ENCODE measurements around the gene ACSL4.
"Not testable (repeated sequence)": the region's sequence is repeated elsewhere in the genome, so short reads cannot be mapped to it uniquely, and the experiment has no call there.

The ACSL4 gene

DNA sequence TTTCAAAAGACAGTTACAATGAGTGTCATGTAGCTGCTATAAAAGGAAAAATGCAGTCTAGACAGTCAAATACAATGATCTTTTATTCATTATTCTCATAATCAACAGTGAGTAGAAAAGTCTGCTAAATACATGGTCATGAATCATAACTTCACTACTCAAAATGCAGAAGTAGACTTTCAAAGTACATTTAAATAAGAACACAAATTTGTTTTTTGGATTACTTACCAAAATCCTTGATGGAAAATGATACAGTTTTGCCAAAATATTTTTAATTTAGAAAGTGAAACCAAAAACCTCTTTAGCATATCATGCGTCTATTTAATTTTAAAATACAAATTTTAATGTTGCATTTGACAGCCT, 4.9 kb downstream of the ACSL4 start:
- DNase-seq = no peak

- not testable (repeated sequence) for DNase-seq
Measured at GRCh38 chrX:109724971-109725370, 8.1 kb downstream of the ACSL4 start.

DNA sequence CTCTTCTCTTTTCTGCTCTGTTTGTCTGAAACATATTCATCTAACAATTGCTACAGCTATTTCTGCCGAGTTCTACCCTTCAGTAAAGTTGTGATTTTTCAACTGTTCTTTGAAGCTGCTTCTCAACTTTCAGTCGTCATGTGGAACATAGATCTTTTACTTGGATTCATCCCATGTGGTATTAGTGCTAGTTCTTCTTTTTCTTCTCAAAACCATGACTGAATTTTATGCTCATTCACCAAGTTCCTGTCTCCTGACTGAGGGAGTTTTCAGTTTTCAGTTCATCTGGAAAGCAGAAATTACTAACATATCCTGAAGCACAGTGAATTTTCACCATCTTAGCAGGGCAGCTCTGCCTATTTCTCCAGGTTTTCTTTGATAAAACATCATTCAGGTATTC, 12.1 kb downstream of the ACSL4 start:
- DNase-seq = no peak

- no peak for DNase-seq
Measured at GRCh38 chrX:109719264-109719663, 13.8 kb downstream of the ACSL4 start.

- no peak for DNase-seq
Measured at GRCh38 chrX:109716431-109717028, 16.5 kb downstream of the ACSL4 start.

GRCh38 chrX:109714340-109714958, 18.6 kb downstream of the ACSL4 start:
- DNase-seq = no peak

- DNase-seq = no peak
Measured at GRCh38 chrX:109710181-109710580, 22.9 kb downstream of the ACSL4 start.

- DNase-seq = no peak
Measured at GRCh38 chrX:109709129-109709631, 23.9 kb downstream of the ACSL4 start.

GRCh38 chrX:109707720-109708119, 25.3 kb downstream of the ACSL4 start:
- DNase-seq = no peak

DNA sequence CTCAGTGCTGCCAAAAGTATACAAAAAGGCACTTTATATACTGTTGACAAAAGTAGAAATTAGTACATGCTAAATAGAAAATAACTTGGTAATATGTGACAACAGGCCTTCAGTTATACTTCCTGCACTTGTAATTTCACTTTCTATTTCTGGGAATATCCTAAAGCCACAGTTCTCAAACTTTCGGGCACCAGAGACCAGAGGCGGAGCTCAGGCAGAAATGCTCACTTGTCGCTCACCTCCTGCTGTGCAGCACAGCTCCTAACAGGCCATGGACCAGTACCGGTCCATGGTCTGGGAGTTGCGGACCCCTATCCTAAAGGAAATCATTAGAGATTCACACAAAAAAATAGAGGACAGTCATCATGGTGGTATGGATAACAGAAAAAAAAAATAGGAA, 25.7 kb downstream of the ACSL4 start:
- no peak for DNase-seq

DNA sequence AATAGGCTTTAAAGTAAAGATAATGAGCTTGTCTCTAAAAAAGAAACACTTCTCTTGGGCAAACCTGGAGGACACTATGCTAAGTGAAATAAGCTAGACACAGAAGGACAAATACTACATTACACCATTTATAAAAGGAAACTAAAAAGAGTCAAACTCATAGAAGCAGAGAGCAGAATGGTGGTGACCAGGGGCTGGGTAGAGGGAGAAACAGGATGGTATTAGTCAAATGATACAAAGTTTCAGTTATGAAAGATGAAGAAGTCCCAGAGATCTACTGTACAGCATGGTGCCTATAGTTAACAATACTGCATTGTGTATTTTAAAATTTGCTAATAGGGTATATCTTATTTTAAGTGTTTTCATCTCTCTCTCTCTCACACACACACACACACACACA, 28.5 kb downstream of the ACSL4 start:
- DNase-seq = no peak

GRCh38 chrX:109697855-109698254, 35.2 kb downstream of the ACSL4 start:
- DNase-seq = no peak

DNA sequence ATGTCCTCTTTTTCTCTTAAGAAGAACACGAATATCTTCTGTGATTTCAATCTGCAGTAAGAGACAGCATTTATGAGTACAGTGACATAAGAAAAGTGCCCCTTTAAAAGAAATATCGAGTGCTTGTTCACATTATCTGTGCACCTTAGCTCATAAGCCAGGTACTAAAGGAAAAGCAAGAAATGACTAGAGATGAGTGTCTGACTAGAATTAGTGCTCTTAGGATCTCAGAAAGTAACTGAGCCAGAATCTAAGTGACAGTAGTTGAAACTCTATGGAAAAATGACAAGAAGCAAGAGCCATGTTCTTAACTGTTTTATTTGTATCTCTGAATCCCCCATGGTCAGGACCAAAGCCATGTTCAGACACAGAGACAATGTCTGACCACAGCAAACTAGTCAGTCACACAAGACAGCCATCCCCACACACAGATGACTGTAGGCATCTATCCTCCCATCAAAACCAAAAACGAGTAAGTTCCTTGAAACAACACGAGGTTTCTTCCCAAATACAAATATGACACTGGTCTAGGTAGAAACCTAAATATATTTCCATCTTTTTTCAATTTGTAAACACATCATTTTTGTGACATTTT, 36.8 kb downstream of the ACSL4 start:
- no peak for DNase-seq

GRCh38 chrX:109695637-109696036, 37.4 kb downstream of the ACSL4 start:
- no peak for DNase-seq

DNA sequence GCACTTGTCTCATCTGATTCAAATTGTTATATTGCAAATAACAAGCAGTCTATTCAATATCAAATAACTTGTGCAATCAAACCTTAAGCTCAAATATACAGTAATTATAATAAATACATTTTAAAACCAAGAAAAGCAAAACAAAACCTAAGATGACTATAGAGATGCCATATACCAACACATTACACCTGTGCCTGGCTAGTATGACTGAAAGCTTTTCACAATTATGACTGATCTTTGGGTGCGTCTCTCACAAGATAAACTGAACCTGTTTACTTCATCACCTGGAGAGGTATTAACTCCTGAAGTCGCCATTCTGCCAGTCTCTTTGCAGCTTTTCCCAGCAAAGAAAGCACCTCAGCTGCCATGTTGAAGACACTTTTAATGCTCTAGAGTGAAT, 41.3 kb downstream of the ACSL4 start:
- DNase-seq = no peak

- DNase-seq = no peak
Measured at GRCh38 chrX:109691277-109691676, 41.8 kb downstream of the ACSL4 start.

GRCh38 chrX:109687903-109688302, 45.2 kb downstream of the ACSL4 start:
- DNase-seq = no peak

GRCh38 chrX:109685656-109686078, 47.4 kb downstream of the ACSL4 start:
- DNase-seq = no peak

GRCh38 chrX:109684136-109684535, 48.9 kb downstream of the ACSL4 start:
- no peak for DNase-seq

DNA sequence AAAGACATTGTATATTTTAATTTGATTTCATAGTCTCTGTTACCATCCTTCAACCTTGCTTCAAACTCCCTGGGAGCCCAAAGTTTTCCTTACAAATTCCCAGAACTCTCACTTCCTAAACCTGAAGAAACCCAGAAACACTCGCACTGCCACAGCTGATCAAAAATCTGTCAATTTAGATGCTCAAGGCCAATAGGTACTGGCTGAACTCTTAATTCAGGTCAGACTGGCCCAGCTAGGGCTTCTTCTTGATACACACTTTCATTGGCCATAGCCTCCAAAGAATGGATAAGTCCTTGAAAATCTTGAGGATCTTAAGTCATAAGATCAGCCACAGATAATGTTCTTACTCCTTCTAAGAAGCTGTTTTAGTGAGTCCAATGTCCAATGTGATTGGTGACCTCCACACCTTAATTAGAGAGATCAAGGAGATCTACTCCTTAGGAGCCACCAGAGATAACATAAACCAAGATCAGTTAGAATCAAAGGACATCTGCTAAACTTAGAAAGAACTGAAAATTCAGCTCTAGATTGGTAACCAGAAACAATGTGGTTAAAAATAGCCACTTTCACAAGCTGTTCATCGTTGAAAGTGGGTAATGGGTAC, 51.5 kb downstream of the ACSL4 start:
- no peak for DNase-seq

DNA sequence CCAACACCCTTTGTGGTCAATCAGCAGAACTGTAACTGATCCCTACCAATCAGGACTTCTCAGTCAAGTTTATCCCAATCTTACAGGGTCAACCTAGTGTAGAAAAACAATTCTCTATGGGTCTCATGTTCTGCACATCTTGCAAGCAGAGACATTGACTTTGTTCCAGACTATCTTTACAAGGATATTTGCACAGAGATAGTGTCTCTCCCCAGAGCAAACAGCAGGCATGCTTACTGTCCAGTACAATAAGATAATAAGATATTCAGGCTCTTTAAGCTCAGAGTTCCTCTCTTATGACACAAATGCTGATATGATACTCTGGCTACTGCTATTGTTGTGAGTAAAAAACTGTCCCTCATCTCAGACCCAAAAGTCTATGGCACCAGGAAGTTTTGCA, 53.2 kb downstream of the ACSL4 start:
- no peak for DNase-seq

DNA sequence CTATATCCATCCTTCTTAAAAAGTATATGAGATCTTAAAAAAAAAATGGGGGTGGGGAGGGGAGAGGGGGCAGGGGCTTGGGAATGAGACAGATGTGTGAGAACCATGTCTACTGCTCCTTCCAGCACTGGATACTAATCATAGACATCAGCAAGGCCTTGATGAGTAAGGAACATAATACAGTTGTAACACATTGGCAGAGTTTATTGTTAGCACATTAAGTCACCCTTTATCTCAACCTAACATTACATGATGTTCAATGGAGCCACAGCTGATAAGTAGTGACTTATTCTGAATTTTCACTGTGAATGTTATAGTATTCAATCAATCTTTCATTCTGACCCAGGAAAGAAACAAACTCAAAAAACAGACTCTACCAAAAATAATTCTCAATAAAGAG, 60.8 kb downstream of the ACSL4 start:
- no peak for DNase-seq

DNA sequence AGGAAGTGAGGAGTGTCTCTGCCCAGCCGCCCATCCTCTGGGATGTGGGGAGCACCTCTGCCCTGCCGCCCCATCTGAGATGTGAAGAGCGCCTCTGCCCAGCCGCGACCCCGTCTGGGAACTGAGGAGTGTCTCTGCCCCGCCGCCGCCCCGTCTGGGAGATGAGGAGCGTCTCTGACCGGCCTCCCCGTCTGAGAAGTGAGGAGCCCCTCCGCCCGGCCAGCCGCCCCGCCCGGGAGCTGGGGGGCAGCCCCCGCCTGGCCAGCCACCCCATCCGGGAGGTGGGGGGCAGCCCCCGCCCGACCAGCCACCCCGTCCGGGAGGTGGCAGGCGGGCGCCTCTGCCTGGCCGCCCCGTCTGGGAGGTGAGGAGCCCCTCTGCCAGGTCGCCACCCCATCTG, 61.9 kb downstream of the ACSL4 start:
- DNase-seq = not testable (repeated sequence)

- DNase-seq = no peak
Measured at GRCh38 chrX:109667986-109668385, 65.1 kb downstream of the ACSL4 start.

Data from NCI-H2081 (cell line).